ENCODE measurements around the gene KAZN.

GRCh38 chr1:15094056-15094455 is 495.6 kb downstream of the KAZN start:
- TF ChIP-seq, protein P1, sequence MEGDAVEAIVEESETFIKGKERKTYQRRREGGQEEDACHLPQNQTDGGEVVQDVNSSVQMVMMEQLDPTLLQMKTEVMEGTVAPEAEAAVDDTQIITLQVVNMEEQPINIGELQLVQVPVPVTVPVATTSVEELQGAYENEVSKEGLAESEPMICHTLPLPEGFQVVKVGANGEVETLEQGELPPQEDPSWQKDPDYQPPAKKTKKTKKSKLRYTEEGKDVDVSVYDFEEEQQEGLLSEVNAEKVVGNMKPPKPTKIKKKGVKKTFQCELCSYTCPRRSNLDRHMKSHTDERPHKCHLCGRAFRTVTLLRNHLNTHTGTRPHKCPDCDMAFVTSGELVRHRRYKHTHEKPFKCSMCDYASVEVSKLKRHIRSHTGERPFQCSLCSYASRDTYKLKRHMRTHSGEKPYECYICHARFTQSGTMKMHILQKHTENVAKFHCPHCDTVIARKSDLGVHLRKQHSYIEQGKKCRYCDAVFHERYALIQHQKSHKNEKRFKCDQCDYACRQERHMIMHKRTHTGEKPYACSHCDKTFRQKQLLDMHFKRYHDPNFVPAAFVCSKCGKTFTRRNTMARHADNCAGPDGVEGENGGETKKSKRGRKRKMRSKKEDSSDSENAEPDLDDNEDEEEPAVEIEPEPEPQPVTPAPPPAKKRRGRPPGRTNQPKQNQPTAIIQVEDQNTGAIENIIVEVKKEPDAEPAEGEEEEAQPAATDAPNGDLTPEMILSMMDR (IDR thresholded peaks at IDR 0.05; ENCODE audit: poor library complexity): no peak
- no peak for TF ChIP-seq EZH2 (IDR thresholded peaks at IDR 0.05; ENCODE audit: borderline replicate concordance)
